ENCODE data around the gene BICDL1. TPM values are rescaled to one million over a fixed set of nuclear protein-coding genes. Genes with fewer than 3 reads are reported as not detected.

BICDL1 gene
- total RNA-seq, 1 experiment from 2014 or later: 2.4 TPM

GRCh38 chr12:120069278-120069677 lies 80.2 kb downstream of the BICDL1 start:
- DNase-seq (ENCODE audit: low spot score): no peak
- POLR2A ChIA-PET (ENCODE audit: low non-redundant PET): no interaction called here
- Histone ChIP-seq H3K27me3 (replicated peaks; ENCODE audit: insufficient read depth, low read depth, low read length, poor library complexity) (no peaks in the 10 kb centered on the region), H3K4me1 (ENCODE audit: insufficient read depth, low read length, poor library complexity, severe bottlenecking) (no peaks in the 10 kb centered on the region), H3K4me3 (ENCODE audit: low read depth, low read length, poor library complexity, severe bottlenecking) (no peak overlapping the region), H3K36me3 (ENCODE audit: insufficient read depth, low read length, poor library complexity, severe bottlenecking) (no peaks in the 10 kb centered on the region), H3K27ac (ENCODE audit: low read depth, low read length, poor library complexity, severe bottlenecking) (no peak overlapping the region), H3K9me3 (ENCODE audit: low read depth, low read length, poor library complexity, severe bottlenecking) (no peaks in the 10 kb centered on the region)
- intact Hi-C loops (cut with micrococcal nuclease; ENCODE audit: unreplicated experiment): no loop called here
- TF ChIP-seq EZH2 (IDR thresholded peaks at IDR 0.05; ENCODE audit: borderline replicate concordance, low read depth, low read length, poor library complexity, severe bottlenecking): no peak
- no peak for TF ChIP-seq CTCF (conservative IDR thresholded peaks at IDR 0.05; ENCODE audit: low read depth, low read length)
- no TSS peak for BruUV-seq (replicated peaks)
- CTCF ChIA-PET: interaction anchor here (0.6 kb wide), 1 partner anchor 165 kb away, joined by 7 read pairs; no protein-coding TSS in a partner anchor

- no peaks in the 10 kb centered on the region for H3K4me1 ChIP-seq (ENCODE audit: insufficient read depth, low read length, poor library complexity, severe bottlenecking)
- H3K9me3 ChIP-seq (ENCODE audit: low read depth, low read length, poor library complexity, severe bottlenecking): no peaks in the 10 kb centered on the region
- no peaks in the 10 kb centered on the region for H3K27me3 ChIP-seq (replicated peaks; ENCODE audit: insufficient read depth, low read depth, low read length, poor library complexity)
- CTCF ChIA-PET: no interaction called here
- intact Hi-C loops (cut with micrococcal nuclease; ENCODE audit: unreplicated experiment): no loop called here
- H3K36me3 ChIP-seq (ENCODE audit: insufficient read depth, low read length, poor library complexity, severe bottlenecking): no peaks in the 10 kb centered on the region
- TF ChIP-seq CTCF (conservative IDR thresholded peaks at IDR 0.05; ENCODE audit: low read depth, low read length) (no peak), EZH2 (IDR thresholded peaks at IDR 0.05; ENCODE audit: borderline replicate concordance, low read depth, low read length, poor library complexity, severe bottlenecking) (no peak)
- POLR2A ChIA-PET (ENCODE audit: low non-redundant PET): no interaction called here
- DNase-seq (ENCODE audit: low spot score): no peak
- H3K27ac ChIP-seq (ENCODE audit: low read depth, low read length, poor library complexity, severe bottlenecking): no peak overlapping the region
- BruUV-seq (replicated peaks): no TSS peak
- no peak overlapping the region for H3K4me3 ChIP-seq (ENCODE audit: low read depth, low read length, poor library complexity, severe bottlenecking)
These were observed 82.5 kb downstream of the BICDL1 start for GRCh38 chr12:120071493-120072020.

GRCh38 chr12:120072472-120073249 lies 83.6 kb downstream of the BICDL1 start:
- TF ChIP-seq CTCF (conservative IDR thresholded peaks at IDR 0.05; ENCODE audit: low read depth, low read length) (no peak), EZH2 (IDR thresholded peaks at IDR 0.05; ENCODE audit: borderline replicate concordance, low read depth, low read length, poor library complexity, severe bottlenecking) (no peak)
- POLR2A ChIA-PET (ENCODE audit: low non-redundant PET): no interaction called here
- BruUV-seq (replicated peaks): no TSS peak
- intact Hi-C loops (cut with micrococcal nuclease; ENCODE audit: unreplicated experiment): no loop called here
- Histone ChIP-seq H3K27me3 (replicated peaks; ENCODE audit: insufficient read depth, low read depth, low read length, poor library complexity) (no peaks in the 10 kb centered on the region), H3K9me3 (ENCODE audit: low read depth, low read length, poor library complexity, severe bottlenecking) (no peaks in the 10 kb centered on the region), H3K36me3 (ENCODE audit: insufficient read depth, low read length, poor library complexity, severe bottlenecking) (no peaks in the 10 kb centered on the region), H3K27ac (ENCODE audit: low read depth, low read length, poor library complexity, severe bottlenecking) (no peak overlapping the region), H3K4me1 (ENCODE audit: insufficient read depth, low read length, poor library complexity, severe bottlenecking) (no peaks in the 10 kb centered on the region), H3K4me3 (ENCODE audit: low read depth, low read length, poor library complexity, severe bottlenecking) (no peak overlapping the region)
- CTCF ChIA-PET: no interaction called here
- DNase-seq (ENCODE audit: low spot score): no peak

All from A673 (cell line).